Retina (tissue), 1 donor: ENCODE measurements around the gene PCDHGB4.
"Not testable (repeated sequence)": the region's sequence is repeated elsewhere in the genome, so short reads cannot be mapped to it uniquely, and the experiment has no call there.

Experiments
- DNase-seq: peaks from one replicate; pipeline ENCODE4 v3.0.0-alpha.2; 2016

Gene PCDHGB4

DNA sequence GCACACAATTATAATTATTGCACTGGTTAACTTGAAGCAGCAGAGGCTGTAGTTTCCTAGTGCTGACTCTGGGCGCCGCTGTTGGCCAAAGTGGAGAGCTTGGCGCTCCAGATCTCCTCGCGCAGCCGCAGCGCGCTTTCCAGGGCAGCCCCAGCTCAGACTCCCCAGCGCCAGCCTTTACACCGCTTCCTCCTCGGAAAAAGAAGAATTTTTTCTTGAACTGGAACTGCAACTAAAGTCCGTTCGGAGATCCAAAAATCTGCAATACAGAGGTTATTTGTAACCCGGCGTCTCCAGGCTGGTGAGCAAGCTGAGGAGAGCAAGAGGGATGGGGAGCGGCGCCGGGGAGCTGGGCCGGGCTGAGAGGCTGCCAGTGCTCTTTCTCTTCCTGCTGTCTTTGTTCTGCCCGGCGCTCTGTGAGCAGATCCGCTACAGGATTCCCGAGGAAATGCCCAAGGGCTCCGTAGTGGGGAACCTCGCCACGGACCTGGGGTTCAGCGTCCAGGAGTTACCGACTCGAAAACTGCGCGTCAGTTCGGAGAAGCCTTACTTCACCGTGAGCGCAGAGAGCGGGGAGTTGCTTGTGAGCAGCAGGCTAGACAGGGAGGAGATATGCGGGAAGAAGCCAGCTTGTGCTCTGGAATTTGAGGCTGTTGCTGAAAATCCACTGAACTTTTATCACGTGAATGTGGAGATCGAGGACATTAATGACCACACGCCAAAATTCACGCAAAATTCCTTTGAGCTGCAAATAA, at the start of gene PCDHGB4:
PCDHGB4 (plus strand) TSS at position 142 of the 755 bp plus-strand sequence; CDS start at position 329, 187 bp downstream.
- DNase-seq = peak; percentile 22

DNA sequence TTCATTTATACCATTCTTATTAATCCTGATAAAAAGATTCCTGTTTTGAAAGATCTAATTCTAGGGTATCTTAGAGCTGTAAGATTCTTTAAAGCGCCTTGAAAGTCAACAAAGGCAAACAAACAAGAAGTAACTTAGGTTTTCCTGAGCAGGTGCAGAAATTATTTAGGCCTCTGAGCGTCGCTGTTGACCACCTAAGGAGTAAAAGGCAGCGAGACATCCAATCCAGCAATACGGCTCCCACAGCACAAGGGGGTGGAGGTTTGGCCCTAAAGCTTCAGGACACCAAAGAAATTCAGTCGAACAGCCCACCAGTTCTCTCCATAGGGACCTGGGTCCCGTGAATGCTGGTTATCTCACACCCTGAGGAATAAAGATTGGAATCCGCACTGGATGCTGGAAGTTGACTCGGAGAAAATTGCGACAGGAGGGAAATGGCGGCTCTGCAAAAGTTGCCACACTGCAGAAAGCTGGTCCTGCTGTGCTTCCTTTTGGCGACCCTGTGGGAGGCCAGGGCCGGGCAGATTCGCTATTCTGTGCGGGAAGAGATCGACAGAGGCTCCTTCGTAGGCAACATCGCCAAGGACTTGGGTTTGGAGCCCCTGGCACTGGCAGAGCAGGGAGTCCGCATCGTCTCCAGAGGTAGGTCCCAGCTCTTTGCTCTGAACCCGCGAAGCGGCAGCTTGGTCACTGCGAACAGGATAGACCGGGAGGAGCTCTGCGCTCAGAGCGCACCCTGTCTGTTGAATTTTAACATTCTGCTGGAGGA, 48.8 kb upstream of the PCDHGB4 start, which contains the start of gene PCDHGA2:
PCDHGA2 (plus strand) TSS at position 223 of the 769 bp plus-strand sequence.
- DNase-seq = peak; percentile 60

DNA sequence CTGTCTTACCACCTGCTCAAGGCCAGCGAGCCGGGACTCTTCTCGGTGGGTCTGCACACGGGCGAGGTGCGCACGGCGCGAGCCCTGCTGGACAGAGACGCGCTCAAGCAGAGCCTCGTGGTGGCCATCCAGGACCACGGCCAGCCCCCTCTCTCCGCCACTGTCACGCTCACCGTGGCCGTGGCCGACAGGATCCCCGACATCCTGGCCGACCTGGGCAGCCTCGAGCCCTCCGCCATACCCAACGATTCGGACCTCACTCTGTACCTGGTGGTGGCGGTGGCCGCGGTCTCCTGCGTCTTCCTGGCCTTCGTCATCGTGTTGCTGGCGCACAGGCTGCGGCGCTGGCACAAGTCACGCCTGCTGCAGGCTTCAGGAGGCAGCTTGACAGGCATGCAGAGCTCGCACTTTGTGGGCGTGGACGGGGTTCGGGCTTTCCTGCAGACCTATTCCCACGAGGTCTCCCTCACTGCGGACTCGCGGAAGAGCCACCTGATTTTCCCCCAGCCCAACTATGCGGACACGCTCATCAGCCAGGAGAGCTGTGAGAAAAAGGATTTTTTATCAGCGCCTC, 46.6 kb upstream of the PCDHGB4 start:
- not testable (repeated sequence) for DNase-seq

DNA sequence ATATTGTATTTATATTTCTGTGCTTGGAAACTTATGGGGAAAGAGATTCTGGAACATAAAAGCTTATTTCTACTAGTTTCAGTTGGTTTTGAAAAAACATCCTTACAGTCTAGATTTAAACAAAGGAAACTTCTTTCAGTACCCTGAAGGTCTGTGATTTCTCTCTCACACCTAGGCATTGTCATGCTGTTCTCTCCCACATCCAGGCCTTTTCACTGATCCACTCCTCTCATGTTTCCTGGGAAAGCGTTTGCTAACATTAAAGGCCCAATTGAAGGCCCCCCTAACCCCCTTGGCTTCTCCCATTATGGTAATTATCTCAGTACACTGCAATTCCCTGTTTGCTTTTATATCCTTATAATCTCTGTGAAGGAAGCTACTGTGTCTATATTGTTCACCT, 44.7 kb upstream of the PCDHGB4 start:
- no peak for DNase-seq

DNA sequence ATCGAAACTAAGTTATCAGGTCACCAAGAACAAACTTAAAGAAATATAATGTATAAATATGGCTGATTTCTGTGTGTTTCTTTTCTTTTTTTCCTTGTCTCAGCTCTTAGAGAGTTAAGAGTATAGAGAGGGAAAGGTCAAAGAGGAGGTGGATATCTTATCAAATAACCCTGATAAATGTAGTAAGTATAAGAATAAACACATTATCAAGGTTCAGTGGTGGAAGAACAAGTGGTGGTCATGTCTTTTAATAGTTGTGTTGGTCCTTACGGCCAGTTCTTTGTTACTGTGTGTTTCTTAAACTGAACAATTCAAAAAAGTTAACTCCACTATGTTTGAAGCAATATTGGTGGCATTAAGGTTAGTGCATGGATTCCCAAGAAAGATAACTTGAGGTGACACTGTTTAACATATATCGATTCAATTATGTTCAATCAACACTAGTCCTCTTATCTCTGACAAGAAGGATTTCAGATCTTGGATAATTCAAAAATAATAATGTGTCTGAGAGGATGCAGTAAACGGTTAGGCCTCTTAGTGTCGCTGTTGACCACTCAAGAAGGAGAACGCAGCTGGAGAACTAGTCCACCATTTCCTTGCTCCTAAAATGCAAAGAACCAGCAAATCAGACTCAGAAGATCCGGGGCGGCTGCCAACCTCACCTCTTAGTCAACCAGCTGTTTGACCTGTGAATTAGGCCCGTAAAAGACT, 44.1 kb upstream of the PCDHGB4 start, which contains the start of gene PCDHGA3:
PCDHGA3 (plus strand) TSS at position 588 of the 711 bp plus-strand sequence. CDS start 205 bp downstream, outside the sequence.
- DNase-seq = peak; percentile 37

DNA sequence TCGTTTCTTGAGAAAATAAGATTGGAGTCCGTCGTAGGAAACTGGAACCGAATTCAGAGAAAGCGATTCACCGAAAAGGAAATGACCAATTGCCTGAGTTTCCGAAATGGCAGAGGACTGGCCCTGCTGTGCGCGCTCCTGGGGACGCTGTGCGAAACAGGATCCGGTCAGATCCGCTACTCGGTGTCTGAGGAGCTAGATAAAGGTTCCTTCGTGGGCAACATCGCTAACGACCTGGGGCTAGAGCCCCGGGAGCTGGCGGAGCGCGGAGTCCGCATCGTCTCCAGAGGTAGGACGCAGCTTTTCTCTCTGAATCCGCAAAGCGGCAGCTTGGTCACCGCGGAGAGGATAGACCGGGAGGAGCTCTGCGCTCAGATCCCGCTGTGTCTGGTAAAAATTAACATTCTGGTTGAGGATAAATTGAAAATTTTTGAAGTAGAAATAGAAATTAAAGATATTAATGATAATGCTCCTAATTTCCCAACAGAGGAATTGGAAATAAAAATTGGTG, 43.5 kb upstream of the PCDHGB4 start:
- DNase-seq = no peak

DNA sequence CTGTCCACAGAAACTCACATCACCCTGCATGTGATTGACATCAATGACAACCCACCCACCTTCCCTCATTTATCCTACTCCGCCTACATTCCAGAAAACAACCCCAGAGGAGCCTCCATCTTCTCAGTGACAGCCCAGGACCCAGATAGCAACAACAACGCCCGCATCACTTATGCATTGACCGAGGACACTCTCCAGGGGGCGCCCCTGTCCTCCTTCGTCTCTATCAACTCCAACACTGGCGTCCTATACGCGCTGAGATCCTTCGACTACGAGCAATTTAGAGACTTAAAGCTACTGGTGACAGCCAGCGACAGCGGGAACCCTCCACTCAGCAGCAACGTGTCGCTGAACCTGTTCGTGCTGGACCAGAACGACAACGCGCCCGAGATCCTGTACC, 42.2 kb upstream of the PCDHGB4 start:
- DNase-seq = no peak

DNA sequence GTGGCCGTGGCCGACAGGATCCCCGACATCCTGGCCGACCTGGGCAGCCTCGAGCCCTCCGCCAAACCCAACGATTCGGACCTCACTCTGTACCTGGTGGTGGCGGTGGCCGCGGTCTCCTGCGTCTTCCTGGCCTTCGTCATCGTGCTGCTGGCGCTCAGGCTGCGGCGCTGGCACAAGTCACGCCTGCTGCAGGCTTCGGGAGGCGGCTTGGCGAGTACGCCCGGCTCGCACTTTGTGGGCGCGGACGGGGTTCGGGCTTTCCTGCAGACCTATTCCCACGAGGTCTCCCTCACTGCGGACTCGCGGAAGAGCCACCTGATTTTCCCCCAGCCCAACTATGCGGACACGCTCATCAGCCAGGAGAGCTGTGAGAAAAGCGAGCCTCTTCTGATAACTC, 41.5 kb upstream of the PCDHGB4 start:
- not testable (repeated sequence) for DNase-seq

DNA sequence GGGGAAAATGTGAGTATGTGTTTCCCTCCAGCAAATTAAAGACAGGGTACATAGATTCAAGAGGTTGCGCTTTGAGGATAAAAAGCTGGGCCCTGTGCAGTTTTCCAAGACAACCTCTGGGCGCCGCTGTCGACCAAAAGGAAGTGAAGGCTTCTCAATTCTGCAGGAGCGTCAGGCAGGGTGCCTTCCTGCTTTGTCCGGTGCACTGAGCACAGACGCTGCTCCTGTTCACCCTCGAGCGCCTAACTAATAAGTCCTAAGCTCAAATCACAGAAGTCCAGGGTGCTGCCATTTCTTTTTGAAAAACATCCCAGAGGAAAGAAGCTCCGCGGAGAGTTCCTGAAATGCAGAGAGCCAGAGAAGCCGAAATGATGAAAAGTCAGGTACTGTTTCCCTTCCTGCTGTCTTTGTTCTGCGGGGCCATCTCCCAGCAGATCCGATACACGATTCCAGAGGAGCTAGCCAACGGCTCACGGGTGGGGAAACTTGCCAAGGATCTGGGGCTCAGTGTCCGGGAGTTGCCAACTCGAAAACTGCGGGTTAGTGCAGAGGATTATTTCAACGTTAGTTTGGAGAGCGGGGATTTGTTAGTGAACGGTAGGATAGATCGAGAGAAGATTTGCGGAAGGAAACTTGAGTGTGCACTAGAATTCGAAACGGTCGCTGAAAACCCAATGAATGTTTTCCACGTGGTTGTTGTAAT, 37.4 kb upstream of the PCDHGB4 start, which contains the start of gene PCDHGB1:
PCDHGB1 (plus strand) TSS at position 183 of the 703 bp plus-strand sequence; CDS start at position 345, 162 bp downstream.
- DNase-seq = no peak

DNA sequence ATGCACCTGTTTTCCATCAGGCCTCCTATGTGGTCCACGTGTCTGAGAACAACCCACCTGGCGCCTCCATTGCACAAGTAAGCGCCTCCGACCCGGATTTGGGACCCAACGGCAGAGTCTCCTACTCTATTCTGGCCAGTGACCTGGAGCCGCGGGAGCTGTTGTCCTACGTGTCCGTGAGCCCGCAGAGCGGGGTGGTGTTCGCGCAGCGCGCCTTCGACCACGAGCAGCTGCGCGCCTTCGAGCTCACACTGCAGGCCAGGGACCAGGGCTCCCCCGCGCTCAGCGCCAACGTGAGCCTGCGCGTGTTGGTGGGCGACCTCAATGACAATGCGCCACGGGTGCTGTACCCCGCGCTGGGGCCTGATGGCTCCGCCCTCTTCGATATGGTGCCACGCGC, 35.9 kb upstream of the PCDHGB4 start:
- DNase-seq = no peak

DNA sequence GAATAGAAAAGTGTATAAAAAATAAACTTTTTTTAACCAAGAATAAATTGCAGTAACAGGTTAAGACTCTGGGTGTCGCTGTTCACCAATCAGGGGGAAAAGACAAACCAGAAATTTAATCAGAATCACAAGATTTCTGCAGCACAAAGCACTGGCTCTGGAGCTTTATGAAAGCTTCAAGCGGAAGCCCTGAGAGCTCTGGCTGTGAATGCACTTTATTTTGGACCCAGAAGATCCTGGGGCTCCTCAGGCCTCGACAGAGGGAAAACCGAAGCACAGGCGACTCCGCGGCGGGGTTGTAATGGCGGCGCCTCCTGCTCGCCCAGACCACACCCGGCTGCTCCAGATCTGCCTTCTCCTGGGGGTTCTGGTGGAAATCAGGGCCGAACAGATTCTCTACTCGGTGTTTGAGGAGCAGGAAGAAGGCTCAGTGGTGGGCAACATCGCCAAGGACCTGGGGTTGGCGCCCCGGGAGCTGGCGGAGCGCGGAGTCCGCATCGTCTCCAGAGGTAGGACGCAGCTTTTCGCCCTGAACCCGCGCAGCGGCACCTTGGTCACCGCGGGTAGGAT, 32.5 kb upstream of the PCDHGB4 start, which contains the start of gene PCDHGA4:
PCDHGA4 (plus strand) TSS at position 122 of the 570 bp plus-strand sequence; CDS start at position 209, 87 bp downstream.
- no peak for DNase-seq

DNA sequence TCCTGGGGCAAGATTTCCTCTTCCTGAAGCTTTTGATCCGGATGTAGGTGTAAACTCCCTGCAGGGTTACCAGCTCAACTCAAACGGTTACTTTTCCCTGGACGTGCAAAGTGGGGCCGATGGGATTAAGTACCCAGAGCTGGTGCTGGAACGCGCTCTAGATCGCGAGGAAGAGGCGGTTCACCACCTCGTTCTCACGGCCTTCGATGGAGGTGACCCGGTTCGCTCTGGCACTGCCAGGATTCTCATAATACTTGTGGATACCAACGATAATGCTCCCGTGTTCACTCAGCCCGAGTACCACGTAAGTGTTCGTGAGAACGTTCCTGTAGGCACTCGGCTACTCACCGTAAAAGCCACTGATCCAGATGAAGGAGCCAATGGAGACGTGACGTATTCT, 31.9 kb upstream of the PCDHGB4 start:
- no peak for DNase-seq

DNA sequence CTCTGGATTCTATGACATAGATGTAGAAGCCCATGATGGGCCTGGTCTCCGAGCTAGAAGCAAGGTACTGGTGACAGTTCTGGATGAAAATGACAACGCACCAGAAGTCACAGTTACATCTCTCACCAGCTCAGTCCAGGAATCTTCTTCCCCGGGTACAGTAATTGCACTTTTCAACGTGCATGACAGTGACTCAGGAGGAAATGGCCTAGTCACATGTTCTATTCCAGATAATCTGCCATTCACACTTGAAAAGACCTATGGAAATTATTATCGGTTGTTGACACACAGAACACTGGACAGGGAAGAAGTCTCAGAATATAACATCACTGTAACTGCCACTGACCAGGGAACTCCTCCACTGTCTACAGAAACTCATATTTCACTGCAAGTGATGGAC, 31.4 kb upstream of the PCDHGB4 start:
- DNase-seq = no peak

DNA sequence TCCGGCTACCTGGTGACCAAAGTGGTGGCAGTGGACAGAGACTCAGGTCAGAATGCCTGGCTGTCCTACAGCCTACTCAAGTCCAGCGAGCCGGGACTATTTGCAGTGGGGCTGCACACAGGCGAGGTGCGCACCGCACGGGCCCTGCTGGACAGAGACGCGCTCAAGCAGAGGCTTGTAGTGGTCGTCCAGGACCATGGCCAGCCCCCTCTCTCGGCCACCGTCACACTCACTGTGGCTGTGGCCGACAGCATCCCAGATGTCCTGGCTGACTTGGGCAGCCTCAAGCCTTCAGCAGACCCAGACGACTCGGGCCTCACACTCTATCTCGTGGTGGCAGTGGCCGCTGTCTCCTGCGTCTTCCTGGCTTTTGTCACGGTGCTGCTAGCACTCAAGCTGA, 30.5 kb upstream of the PCDHGB4 start:
- no peak for DNase-seq

DNA sequence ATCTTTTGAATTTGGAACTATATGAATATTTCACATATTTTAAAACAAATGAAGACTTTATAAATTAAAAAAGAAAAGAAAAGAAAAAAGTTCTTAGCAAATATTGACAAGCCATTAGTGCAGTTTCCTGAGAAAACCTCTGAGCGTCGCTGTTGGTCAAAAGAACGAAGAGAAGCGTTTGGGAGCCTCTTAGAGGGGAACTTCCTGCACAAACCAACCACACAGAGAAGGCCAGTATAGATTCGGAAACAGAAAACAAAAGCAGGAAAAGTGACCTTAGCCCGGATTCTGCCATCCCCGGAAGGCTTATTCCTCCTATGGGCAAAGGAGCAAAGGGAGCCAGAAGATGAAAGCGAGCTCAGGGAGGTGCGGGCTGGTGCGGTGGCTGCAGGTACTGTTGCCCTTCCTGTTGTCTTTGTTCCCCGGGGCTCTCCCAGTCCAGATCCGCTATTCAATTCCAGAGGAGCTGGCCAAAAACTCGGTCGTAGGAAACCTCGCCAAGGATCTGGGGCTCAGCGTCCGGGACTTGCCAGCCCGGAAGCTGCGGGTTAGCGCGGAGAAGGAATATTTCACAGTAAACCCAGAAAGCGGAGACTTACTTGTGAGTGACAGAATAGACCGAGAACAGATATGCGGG, 27.6 kb upstream of the PCDHGB4 start, which contains the start of gene PCDHGB2:
PCDHGB2 (plus strand) TSS at position 205 of the 637 bp plus-strand sequence; CDS start at position 347, 142 bp downstream.
- peak; percentile 15 for DNase-seq

DNA sequence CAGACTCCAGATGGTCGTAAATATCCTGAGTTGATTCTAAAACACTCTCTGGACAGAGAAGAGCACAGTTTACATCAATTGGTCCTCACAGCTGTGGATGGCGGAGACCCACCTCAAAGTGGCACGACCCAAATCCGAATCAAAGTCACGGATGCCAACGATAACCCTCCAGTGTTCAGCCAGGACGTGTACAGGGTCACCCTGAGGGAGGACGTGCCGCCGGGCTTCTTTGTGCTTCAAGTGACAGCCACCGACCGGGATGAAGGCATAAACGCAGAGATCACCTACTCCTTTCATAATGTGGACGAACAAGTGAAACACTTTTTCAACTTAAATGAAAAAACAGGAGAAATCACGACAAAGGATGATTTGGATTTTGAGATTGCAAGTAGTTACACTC, 26.8 kb upstream of the PCDHGB4 start:
- no peak for DNase-seq

DNA sequence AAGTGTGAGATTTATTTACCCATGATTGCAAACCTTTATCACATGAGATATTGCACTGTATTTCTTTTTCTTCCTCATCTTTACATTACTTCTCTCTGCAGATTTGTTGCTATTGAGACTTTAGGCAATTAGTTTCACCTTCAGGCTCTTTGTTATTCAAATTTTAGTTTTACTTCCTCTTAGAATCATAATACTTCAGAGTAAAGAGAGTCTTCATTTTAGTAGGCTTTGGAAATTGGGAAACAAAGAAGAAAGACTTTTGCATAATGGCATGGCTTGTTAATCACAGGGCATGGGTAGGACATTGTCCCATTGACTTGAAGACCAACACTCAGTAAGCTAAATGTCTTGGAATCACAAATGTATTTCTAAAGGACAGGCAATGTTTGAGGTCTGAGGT, 24.8 kb upstream of the PCDHGB4 start:
- no peak for DNase-seq

DNA sequence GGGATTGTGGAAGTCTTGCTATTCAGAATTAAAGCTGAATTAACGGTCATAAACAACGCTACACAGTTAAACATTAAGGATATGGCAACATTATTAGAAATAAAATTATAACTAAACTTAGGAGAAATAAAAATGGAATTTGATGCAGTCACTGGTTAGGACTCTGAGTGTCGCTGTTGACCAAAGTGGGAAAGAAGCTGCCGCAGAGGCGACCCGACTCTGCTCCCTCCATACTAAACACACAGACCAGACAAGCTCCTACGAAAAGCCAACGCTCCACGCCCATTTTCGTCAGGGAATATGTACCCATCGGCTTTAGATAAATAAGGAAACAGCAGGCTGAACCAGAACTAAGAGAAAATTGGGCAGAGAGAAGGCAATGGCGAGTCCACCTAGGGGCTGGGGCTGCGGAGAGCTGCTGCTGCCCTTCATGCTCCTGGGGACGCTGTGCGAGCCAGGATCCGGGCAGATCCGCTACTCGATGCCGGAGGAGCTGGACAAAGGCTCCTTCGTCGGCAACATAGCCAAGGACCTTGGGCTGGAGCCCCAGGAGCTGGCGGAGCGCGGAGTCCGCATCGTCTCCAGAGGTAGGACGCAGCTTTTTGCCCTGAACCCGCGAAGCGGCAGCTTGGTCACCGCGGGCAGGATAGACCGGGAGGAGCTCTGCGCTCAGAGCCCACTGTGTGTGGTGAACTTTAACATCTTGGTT, 23.4 kb upstream of the PCDHGB4 start, which contains the start of gene PCDHGA5:
PCDHGA5 (plus strand) TSS at position 211 of the 709 bp plus-strand sequence; CDS start at position 380, 169 bp downstream.
- peak; percentile 26 for DNase-seq

DNA sequence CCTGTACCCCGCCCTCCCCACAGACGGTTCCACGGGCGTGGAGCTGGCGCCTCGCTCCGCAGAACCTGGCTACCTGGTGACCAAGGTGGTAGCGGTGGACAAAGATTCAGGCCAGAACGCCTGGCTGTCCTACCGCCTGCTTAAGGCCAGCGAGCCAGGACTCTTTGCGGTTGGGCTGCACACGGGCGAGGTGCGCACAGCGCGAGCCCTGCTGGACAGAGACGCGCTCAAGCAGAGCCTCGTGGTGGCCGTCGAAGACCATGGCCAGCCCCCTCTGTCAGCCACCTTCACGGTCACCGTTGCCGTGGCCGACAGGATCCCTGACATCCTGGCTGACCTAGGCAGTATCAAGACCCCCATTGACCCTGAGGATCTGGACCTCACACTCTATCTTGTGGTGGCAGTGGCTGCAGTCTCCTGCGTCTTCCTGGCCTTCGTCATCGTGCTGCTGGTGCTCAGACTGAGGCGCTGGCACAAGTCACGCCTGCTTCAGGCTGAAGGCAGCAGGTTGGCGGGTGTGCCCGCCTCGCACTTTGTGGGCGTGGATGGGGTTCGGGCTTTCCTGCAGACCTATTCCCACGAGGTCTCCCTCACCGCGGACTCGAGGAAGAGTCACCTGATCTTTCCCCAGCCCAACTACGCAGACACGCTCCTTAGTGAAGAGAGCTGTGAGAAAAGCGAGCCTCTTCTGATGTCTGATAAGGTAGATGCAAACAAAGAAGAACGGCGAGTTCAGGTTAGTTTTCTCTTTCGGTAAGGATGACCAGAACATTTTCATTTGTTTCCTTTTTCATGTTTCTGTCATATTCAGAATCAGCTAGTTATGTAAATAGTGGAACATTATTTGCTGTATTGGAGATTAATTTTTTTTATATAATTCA, 21.2 kb upstream of the PCDHGB4 start:
- DNase-seq = no peak
